Activated CD4-positive, alpha-beta T cell treated with anti-CD3 and anti-CD28 coated beads, Interleukin-2, Interleukin-4, amounts not matched to agents 100 ng/mL and 50 ng/mL, durations not matched to agents 16 hours and 8 hours (primary cell): Measurements from ENCODE around the gene NCOA7.
"Not testable (repeated sequence)": the region's sequence is repeated elsewhere in the genome, so short reads cannot be mapped to it uniquely, and the experiment has no call there.

Experiments used
- DNase-seq: peaks from one replicate; pipeline ENCODE4 v3.0.0-alpha.2; 2020; ENCODE audit warnings: low spot score

NCOA7 gene

GRCh38 chr6:125923366-125923877, 132.7 kb downstream of the NCOA7 start:
- no peak for DNase-seq

GRCh38 chr6:125924169-125924568, 133.4 kb downstream of the NCOA7 start:
- peak; percentile 39 for DNase-seq

- no peak for DNase-seq
Measured at GRCh38 chr6:125924697-125925358, 134.1 kb downstream of the NCOA7 start.

- DNase-seq: no peak
Measured at GRCh38 chr6:125926711-125927110, 136.0 kb downstream of the NCOA7 start.

GRCh38 chr6:125927761-125928160, 137.0 kb downstream of the NCOA7 start:
- DNase-seq: no peak

GRCh38 chr6:125930765-125931418, 140.1 kb downstream of the NCOA7 start:
- no peak for DNase-seq

- DNase-seq: peak; percentile 39
Measured at GRCh38 chr6:125931733-125932450, 141.1 kb downstream of the NCOA7 start.

GRCh38 chr6:125932451-125932795, 141.7 kb downstream of the NCOA7 start:
- DNase-seq: no peak

GRCh38 chr6:125935520-125935919, 144.8 kb downstream of the NCOA7 start:
- not testable (repeated sequence) for DNase-seq

- DNase-seq: no peak
Measured at GRCh38 chr6:125939026-125939425, 148.3 kb downstream of the NCOA7 start.

GRCh38 chr6:125939791-125940190, 149.0 kb downstream of the NCOA7 start:
- DNase-seq: peak; percentile 68

GRCh38 chr6:125940247-125941041, 149.7 kb downstream of the NCOA7 start:
- no peak for DNase-seq

GRCh38 chr6:125942672-125943527, 152.1 kb downstream of the NCOA7 start:
- DNase-seq: no peak

- no peak for DNase-seq
Measured at GRCh38 chr6:125943528-125944433, 153.0 kb downstream of the NCOA7 start.

GRCh38 chr6:125944434-125944816, 153.7 kb downstream of the NCOA7 start:
- DNase-seq: no peak

- DNase-seq: no peak
Measured at GRCh38 chr6:125944896-125945295, 154.1 kb downstream of the NCOA7 start.

- DNase-seq: no peak
Measured at GRCh38 chr6:125945378-125946141, 154.8 kb downstream of the NCOA7 start.

- DNase-seq: no peak
Measured at GRCh38 chr6:125947615-125948014, 156.9 kb downstream of the NCOA7 start.

- no peak for DNase-seq
Measured at GRCh38 chr6:125948455-125948854, 157.7 kb downstream of the NCOA7 start.
